ENCODE measurements around the gene TMEM63A. TPM values are rescaled to one million over a fixed set of nuclear protein-coding genes. Genes with fewer than 3 reads are reported as not detected.

Gene TMEM63A
- total RNA-seq, 1 experiment from 2014 or later = 4.0 TPM

GRCh38 chr1:225866981-225867380 lies 15.2 kb downstream of the TMEM63A start:
- no peak for DNase-seq (ENCODE audit: low spot score)

GRCh38 chr1:225866061-225866837 lies 15.9 kb downstream of the TMEM63A start:
- no peak for DNase-seq (ENCODE audit: low spot score)

- no peak for DNase-seq (ENCODE audit: low spot score)
Measured at GRCh38 chr1:225865514-225865913, 16.7 kb downstream of the TMEM63A start.

GRCh38 chr1:225863167-225863566 lies 19.0 kb downstream of the TMEM63A start:
- DNase-seq (ENCODE audit: low spot score) = no peak

- no peak for DNase-seq (ENCODE audit: low spot score)
Measured at GRCh38 chr1:225862581-225862950, 19.6 kb downstream of the TMEM63A start.

- DNase-seq (ENCODE audit: low spot score) = no peak
Measured at GRCh38 chr1:225861834-225862580, 20.2 kb downstream of the TMEM63A start.

GRCh38 chr1:225860876-225861441 lies 21.2 kb downstream of the TMEM63A start:
- no peak for DNase-seq (ENCODE audit: low spot score)

GRCh38 chr1:225860107-225860506 lies 22.1 kb downstream of the TMEM63A start:
- no peak for DNase-seq (ENCODE audit: low spot score)

GRCh38 chr1:225859151-225859550 lies 23.0 kb downstream of the TMEM63A start:
- no peak for DNase-seq (ENCODE audit: low spot score)

GRCh38 chr1:225857256-225857655 lies 24.9 kb downstream of the TMEM63A start:
- DNase-seq (ENCODE audit: low spot score) = no peak

- no peak for DNase-seq (ENCODE audit: low spot score)
Measured at GRCh38 chr1:225855503-225856300, 26.5 kb downstream of the TMEM63A start.

- no peak for DNase-seq (ENCODE audit: low spot score)
Measured at GRCh38 chr1:225853441-225853840, 28.7 kb downstream of the TMEM63A start.

- DNase-seq (ENCODE audit: low spot score) = no peak
Measured at GRCh38 chr1:225852413-225853124, 29.6 kb downstream of the TMEM63A start.

- DNase-seq (ENCODE audit: low spot score) = no peak
Measured at GRCh38 chr1:225851805-225852204, 30.4 kb downstream of the TMEM63A start.

- no peak for DNase-seq (ENCODE audit: low spot score)
Measured at GRCh38 chr1:225850370-225850769, 31.8 kb downstream of the TMEM63A start.

GRCh38 chr1:225849925-225850324 lies 32.3 kb downstream of the TMEM63A start:
- no peak for DNase-seq (ENCODE audit: low spot score)

GRCh38 chr1:225848030-225848955 lies 33.9 kb downstream of the TMEM63A start:
- no peak for DNase-seq (ENCODE audit: low spot score)

GRCh38 chr1:225847610-225848009 lies 34.6 kb downstream of the TMEM63A start:
- no peak for DNase-seq (ENCODE audit: low spot score)

- no peak for DNase-seq (ENCODE audit: low spot score)
Measured at GRCh38 chr1:225846331-225847310, 35.6 kb downstream of the TMEM63A start.
